Measurements from ENCODE around the gene INIP.

GRCh38 chr9:112764344-112764743 lies 46.4 kb upstream of the INIP start:
- TF ChIP-seq CTCF (IDR thresholded peaks at IDR 0.05; ENCODE audit: low read depth, low read length), result no peak
- no peak for TF ChIP-seq POLR2A (IDR thresholded peaks at IDR 0.05; ENCODE audit: extremely low read depth, insufficient read length)
- no peak for TF ChIP-seq MYC (IDR thresholded peaks at IDR 0.05; ENCODE audit: low read depth, low read length)
